Colonic mucosa (tissue), 4 donors: Measurements from ENCODE around the gene RPL38. TPM values are rescaled to one million over a fixed set of nuclear protein-coding genes. Genes with fewer than 3 reads are reported as not detected.

Experiments used
- DNase-seq: peaks from one replicate; pipeline ENCODE4 v3.0.0-alpha.2; 2020
- H3K27ac ChIP-seq: fragments of 200-600 bp; one replicate; pipeline ENCODE4 v1.8.0; 2021
- H3K27me3 ChIP-seq: fragments of 200-600 bp; one replicate; pipeline ENCODE4 v1.8.0; 2021
- H3K36me3 ChIP-seq: fragments of 200-600 bp; one replicate; pipeline ENCODE4 v1.8.0; 2021
- H3K4me1 ChIP-seq: fragments of 200-600 bp; one replicate; pipeline ENCODE4 v1.8.0; 2021; ENCODE audit warnings: mild to moderate bottlenecking
- H3K4me3 ChIP-seq: fragments of 200-600 bp; one replicate; pipeline ENCODE4 v1.8.0; 2021
- H3K9ac ChIP-seq, 2 donors: one replicate each; pipeline ENCODE4 v1.7.0; 2013; ENCODE audit warnings: control low read depth in 2 of 2, low read depth in 2 of 2, low read length in 2 of 2
- H3K9me3 ChIP-seq: fragments of 200-600 bp; one replicate; pipeline ENCODE4 v1.8.0; 2021
- CTCF ChIP-seq: fragments of 200-600 bp; IDR thresholded peaks from one replicate; pipeline ENCODE4 v1.8.0; 2022; ENCODE audit warnings: antibody characterized with exemption, mild to moderate bottlenecking
- intact Hi-C: fragments of 100-400 bp; cut with DNase I; formaldehyde crosslinking; loops from one replicate; pipeline ENCODE4 v1.14.1; 2022
- total RNA-seq, 2 donors: library from RNA; stranded (reverse); fragmentation: NEBNext Ultra II Directional in 1 of 2; extraction: Animal tissue kit (Norgen Biotek cat#: 25700) in 1 of 2; gene quantifications; one replicate each; pipeline ENCODE4 v1.2.1, GENCODE V29; 2021
- donor health status: healthy.
- donor health status: DM: no; HTN: no; CAD: no.
- donor health status: DM: no; HTN: no; CAD: no.

The RPL38 gene
- total RNA-seq, 2 donors from 2014 or later, result 723 to 795 TPM

- H3K9ac ChIP-seq, result peak overlapping the region; percentile 24 to 31
These were observed 10.4 kb downstream of the RPL38 start for GRCh38 chr17:74213861-74214391.

GRCh38 chr17:74214484-74215341, 11.2 kb downstream of the RPL38 start:
- H3K4me3 ChIP-seq, result peak overlapping the region; percentile 48
- no peak for DNase-seq

More at GRCh38 chr17:74213861-74214391, 10.4 kb downstream of the RPL38 start:
- H3K4me3 ChIP-seq, result peak overlapping the region; percentile 48
- peaks cover 15% of the 10 kb centered on the region for H3K4me1 ChIP-seq
- H3K9me3 ChIP-seq, result no peaks in the 10 kb centered on the region
- peaks cover 7% of the 10 kb centered on the region for H3K27me3 ChIP-seq
- intact Hi-C loops, result loop anchor here (5.0 kb wide), 2 partner anchors 83 to 148 kb away; partner anchors contain the start of gene BTBD17
- H3K27ac ChIP-seq, result no peak overlapping the region
- DNase-seq, result peak; percentile 30
- H3K36me3 ChIP-seq, result peaks cover 6% of the 10 kb centered on the region
- TF ChIP-seq CTCF, result no peak

GRCh38 chr17:74215342-74215727, 11.9 kb downstream of the RPL38 start:
- Histone ChIP-seq H3K9ac (peak overlapping the region in 1 of 2 donors; percentile 24), H3K27ac (no peak overlapping the region), H3K4me3 (no peak overlapping the region), H3K36me3 (no peaks in the 10 kb centered on the region), H3K4me1 (peaks cover 15% of the 10 kb centered on the region), H3K27me3 (peaks cover 7% of the 10 kb centered on the region), H3K9me3 (no peaks in the 10 kb centered on the region)
- no peak for DNase-seq
- intact Hi-C loops, result no loop called here
- no peak for TF ChIP-seq CTCF

More at GRCh38 chr17:74214484-74215341, 11.2 kb downstream of the RPL38 start:
- peak overlapping the region; percentile 24 to 31 for H3K9ac ChIP-seq
- no peaks in the 10 kb centered on the region for H3K36me3 ChIP-seq
- no peak overlapping the region for H3K27ac ChIP-seq
- intact Hi-C loops, result loop anchor here (5.0 kb wide), 2 partner anchors 83 to 148 kb away; partner anchors contain the start of gene BTBD17
- H3K27me3 ChIP-seq, result peaks cover 7% of the 10 kb centered on the region
- H3K9me3 ChIP-seq, result no peaks in the 10 kb centered on the region
- no peak for TF ChIP-seq CTCF
- H3K4me1 ChIP-seq, result peaks cover 15% of the 10 kb centered on the region

GRCh38 chr17:74216505-74216904, 13.0 kb downstream of the RPL38 start:
- no peak for DNase-seq
- Histone ChIP-seq H3K9ac (no peak overlapping the region), H3K27me3 (peaks cover 7% of the 10 kb centered on the region), H3K36me3 (no peaks in the 10 kb centered on the region), H3K27ac (no peak overlapping the region), H3K4me3 (no peak overlapping the region), H3K4me1 (peaks cover 15% of the 10 kb centered on the region), H3K9me3 (no peaks in the 10 kb centered on the region)
- TF ChIP-seq CTCF, result no peak
- intact Hi-C loops, result no loop called here

- no peak for TF ChIP-seq CTCF
- intact Hi-C loops, result no loop called here
- DNase-seq, result no peak
These were observed 13.7 kb downstream of the RPL38 start for GRCh38 chr17:74217037-74217730.

More at GRCh38 chr17:74217037-74217730, 13.7 kb downstream of the RPL38 start:
- Histone ChIP-seq H3K9ac (no peak overlapping the region), H3K4me3 (no peak overlapping the region), H3K9me3 (no peaks in the 10 kb centered on the region), H3K27me3 (peaks cover 7% of the 10 kb centered on the region), H3K36me3 (no peaks in the 10 kb centered on the region), H3K27ac (no peak overlapping the region), H3K4me1 (peaks cover 8% of the 10 kb centered on the region)
